Natural killer cell (primary cell): ENCODE measurements around the gene COL4A1. TPM values are rescaled to one million over a fixed set of nuclear protein-coding genes. Genes with fewer than 3 reads are reported as not detected.

Experiments
- ATAC-seq, 3 donors: fragments of 150-1000 bp in 2 of 3; fragments of 200-7000 bp in 1 of 3; cut with Tn5 transposase; 1 replicate in 1 of 3; 2 replicates in 2 of 3; pipeline ENCODE4 v1.10.0; 2021; ENCODE audit warnings: mild to moderate bottlenecking in 2 of 3, moderate library complexity in 2 of 3
- DNase-seq, 2 donors: peaks; one replicate each; pipeline versions ENCODE4 v3.0.0 to v3.0.0-alpha.2; 2013 to 2021; ENCODE audit warnings: mixed read lengths in 1 of 2
- H3K27ac ChIP-seq: one replicate; pipeline ENCODE4 v1.5.1; 2013; ENCODE audit warnings: mild to moderate bottlenecking, low read length
- H3K27me3 ChIP-seq: one replicate; pipeline ENCODE4 v1.6.1; 2013; ENCODE audit warnings: low read length; ENCODE audit not compliant: control insufficient read depth, insufficient read depth
- H3K36me3 ChIP-seq: one replicate; pipeline ENCODE4 v1.6.1; 2013; ENCODE audit warnings: low read length; ENCODE audit not compliant: control insufficient read depth, insufficient read depth
- H3K4me1 ChIP-seq: one replicate; pipeline ENCODE4 v1.6.1; 2013; ENCODE audit warnings: low read length; ENCODE audit not compliant: control insufficient read depth, insufficient read depth
- H3K4me3 ChIP-seq: one replicate; pipeline ENCODE4 v1.5.1; 2013; ENCODE audit warnings: low read length
- H3K9me3 ChIP-seq: one replicate; pipeline ENCODE4 v1.6.1; 2013; ENCODE audit warnings: low read length; ENCODE audit not compliant: control insufficient read depth, insufficient read depth
- H3K27ac Mint-ChIP-seq, 2 donors: one replicate each; pipeline ENCODE4 v1.8.0; 2022; ENCODE audit warnings: mild to moderate bottlenecking in 2 of 2, mixed read lengths in 2 of 2, moderate library complexity in 1 of 2
- H3K27me3 Mint-ChIP-seq, 2 donors: one replicate each; pipeline ENCODE4 v1.8.0; 2022; ENCODE audit warnings: low read depth in 2 of 2, mixed read lengths in 2 of 2
- H3K36me3 Mint-ChIP-seq: one replicate; pipeline ENCODE4 v1.8.0; 2022; ENCODE audit warnings: mixed read lengths
- H3K4me1 Mint-ChIP-seq, 2 donors: one replicate each; pipeline ENCODE4 v1.8.0; 2022; ENCODE audit warnings: mixed read lengths in 2 of 2
- H3K4me3 Mint-ChIP-seq: one replicate; pipeline ENCODE4 v1.8.0; 2022; ENCODE audit warnings: mild to moderate bottlenecking, moderate library complexity, mixed read lengths
- H3K9me3 Mint-ChIP-seq, 2 donors: one replicate each; pipeline ENCODE4 v1.8.0; 2022; ENCODE audit warnings: mixed read lengths in 2 of 2
- CTCF ChIP-seq: fragments of 200-600 bp; IDR thresholded peaks from one replicate; pipeline ENCODE4 v1.8.0; 2022; ENCODE audit warnings: antibody characterized with exemption
- WGBS: methylation state at CpG from one replicate; pipeline ENCODE4 v1.1.7; 2013; ENCODE audit warnings: missing lambda C conversion rate; ENCODE audit not compliant: insufficient coverage; 5-methylcytosine and 5-hydroxymethylcytosine counted together
- intact Hi-C: fragments of 100-400 bp; cut with micrococcal nuclease; formaldehyde crosslinking; loops from one replicate; pipeline ENCODE4 v1.14.2; 2022
- total RNA-seq, 4 donors: library from RNA; stranded (reverse); fragments of 120-200 nt in 1 of 4; gene quantifications; one replicate each; pipeline versions ENCODE4 v1.2.3 to v1.2.4, GENCODE V29; 2013 to 2022

Gene COL4A1
- total RNA-seq, 3 donors from 2014 or later (not counting 1 experiment from before 2014, with no cell fraction given) = not detected

DNA sequence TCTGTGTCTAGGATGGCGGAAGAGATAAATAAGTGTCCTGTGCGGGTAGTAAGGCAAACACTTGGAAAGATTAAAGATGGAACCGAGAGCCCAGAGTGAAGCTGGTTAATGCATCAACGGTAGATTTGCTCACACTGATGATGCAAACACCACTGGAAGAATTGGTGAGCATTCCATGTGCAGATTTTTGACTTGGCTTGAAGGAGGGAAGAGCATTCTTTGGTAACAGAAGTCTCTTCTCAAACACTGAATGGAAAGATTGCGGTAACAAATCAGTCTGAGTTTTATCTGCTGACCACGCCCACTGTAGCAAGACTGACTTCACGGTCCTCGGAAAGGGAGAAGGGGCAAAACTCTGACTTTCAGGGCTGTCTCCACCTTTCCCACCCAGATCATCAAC lies 112.5 kb downstream of the COL4A1 start:
- no peak for DNase-seq
- Mint-ChIP-seq H3K36me3 (no peaks in the 10 kb centered on the region), H3K4me1 (no peaks in the 10 kb centered on the region), H3K4me3 (no peak overlapping the region), H3K9me3 (no peaks in the 10 kb centered on the region), H3K27me3 (peaks cover 3 to 58% of the 10 kb centered on the region in 2 donors), H3K27ac (no peak overlapping the region)
- intact Hi-C loops = no loop called here
- no peaks in the 10 kb centered on the region for H3K36me3 ChIP-seq
- no peaks in the 10 kb centered on the region for H3K27me3 ChIP-seq
- 92% methylated on average over 8 of the region's 8 CpGs for WGBS
- no peaks in the 10 kb centered on the region for H3K4me1 ChIP-seq
- no peak for ATAC-seq
- no peak overlapping the region for H3K27ac ChIP-seq
- H3K4me3 ChIP-seq = no peak overlapping the region
- TF ChIP-seq CTCF = no peak
- no peaks in the 10 kb centered on the region for H3K9me3 ChIP-seq

- Mint-ChIP-seq H3K36me3 (no peaks in the 10 kb centered on the region), H3K27me3 (peaks cover 4 to 48% of the 10 kb centered on the region in 2 donors), H3K27ac (no peak overlapping the region), H3K4me3 (no peak overlapping the region), H3K4me1 (no peaks in the 10 kb centered on the region), H3K9me3 (no peaks in the 10 kb centered on the region)
- no peaks in the 10 kb centered on the region for H3K9me3 ChIP-seq
- 81% methylated on average over 10 of the region's 10 CpGs for WGBS
- H3K4me1 ChIP-seq = no peaks in the 10 kb centered on the region
- no peak for TF ChIP-seq CTCF
- no peaks in the 10 kb centered on the region for H3K27me3 ChIP-seq
- H3K27ac ChIP-seq = no peak overlapping the region
- DNase-seq (no peak), ATAC-seq (no peak)
- no peaks in the 10 kb centered on the region for H3K36me3 ChIP-seq
- intact Hi-C loops = no loop called here
- H3K4me3 ChIP-seq = no peak overlapping the region
Measured at GRCh38 chr13:110193491-110193890, 113.5 kb downstream of the COL4A1 start.

GRCh38 chr13:110192472-110192871 lies 114.5 kb downstream of the COL4A1 start:
- Histone ChIP-seq H3K4me1 (no peaks in the 10 kb centered on the region), H3K9me3 (no peaks in the 10 kb centered on the region), H3K27ac (no peak overlapping the region), H3K36me3 (no peaks in the 10 kb centered on the region), H3K4me3 (no peak overlapping the region), H3K27me3 (no peaks in the 10 kb centered on the region)
- DNase-seq (no peak), ATAC-seq (no peak)
- intact Hi-C loops = no loop called here
- Mint-ChIP-seq H3K9me3 (no peaks in the 10 kb centered on the region), H3K27me3 (peaks cover 7 to 56% of the 10 kb centered on the region in 2 donors), H3K4me3 (no peak overlapping the region), H3K27ac (no peak overlapping the region), H3K4me1 (no peaks in the 10 kb centered on the region), H3K36me3 (no peaks in the 10 kb centered on the region)
- WGBS = 78% methylated on average over 5 of the region's 5 CpGs
- no peak for TF ChIP-seq CTCF

GRCh38 chr13:110187641-110188161 lies 119.3 kb downstream of the COL4A1 start:
- Mint-ChIP-seq H3K27me3 (peaks cover 6 to 17% of the 10 kb centered on the region in 2 donors), H3K4me3 (no peak overlapping the region), H3K4me1 (no peaks in the 10 kb centered on the region), H3K27ac (no peak overlapping the region), H3K36me3 (no peaks in the 10 kb centered on the region), H3K9me3 (no peaks in the 10 kb centered on the region)
- intact Hi-C loops = no loop called here
- Histone ChIP-seq H3K27ac (no peak overlapping the region), H3K4me1 (no peaks in the 10 kb centered on the region), H3K9me3 (no peaks in the 10 kb centered on the region), H3K4me3 (no peak overlapping the region), H3K27me3 (no peaks in the 10 kb centered on the region), H3K36me3 (no peaks in the 10 kb centered on the region)
- 78% methylated on average over 5 of the region's 5 CpGs for WGBS
- TF ChIP-seq CTCF = no peak
- no peak for ATAC-seq
- no peak for DNase-seq
